HG03097 (cell line): ENCODE measurements around the gene DNAAF5.

Experiments used
- ATAC-seq: cut with Tn5 transposase; IDR thresholded peaks from one replicate; pipeline ENCODE4 v1.9.1; 2021; ENCODE audit not compliant: unreplicated experiment, low FRiP score

Gene DNAAF5

GRCh38 chr7:831596-832166 is 105.2 kb downstream of the DNAAF5 start:
- peak; percentile 41 for ATAC-seq

GRCh38 chr7:832167-832967 is 105.9 kb downstream of the DNAAF5 start, which contains the start of gene SUN1:
Gene SUN1, plus strand, starts transcription at chr7:832476. Its CDS starts 49 bp downstream, at chr7:832525.
- ATAC-seq: peak; percentile 31

GRCh38 chr7:832968-833424 is 106.5 kb downstream of the DNAAF5 start:
- ATAC-seq: no peak

GRCh38 chr7:833601-834258 is 107.2 kb downstream of the DNAAF5 start:
- ATAC-seq: no peak

- ATAC-seq: no peak
These were observed 107.8 kb downstream of the DNAAF5 start for GRCh38 chr7:834277-834676.

- no peak for ATAC-seq
These were observed 108.5 kb downstream of the DNAAF5 start for GRCh38 chr7:835021-835420.

GRCh38 chr7:835485-836401 is 109.2 kb downstream of the DNAAF5 start:
- no peak for ATAC-seq
